ENCODE results near the gene MAGI1.
"Not testable (repeated sequence)": the region's sequence is repeated elsewhere in the genome, so short reads cannot be mapped to it uniquely, and the experiment has no call there.

MAGI1 gene

GRCh38 chr3:65650247-65650646, 388.5 kb downstream of the MAGI1 start:
- no peak for DNase-seq

GRCh38 chr3:65647369-65647768, 391.3 kb downstream of the MAGI1 start:
- no peak for DNase-seq

GRCh38 chr3:65642883-65643282, 395.8 kb downstream of the MAGI1 start:
- no peak for DNase-seq

GRCh38 chr3:65641777-65642176, 396.9 kb downstream of the MAGI1 start:
- DNase-seq = no peak

- no peak for DNase-seq
These were observed 397.7 kb downstream of the MAGI1 start for GRCh38 chr3:65641045-65641444.

GRCh38 chr3:65639444-65639843, 399.3 kb downstream of the MAGI1 start:
- DNase-seq = no peak

- no peak for DNase-seq
These were observed 400.4 kb downstream of the MAGI1 start for GRCh38 chr3:65638301-65638700.

DNA sequence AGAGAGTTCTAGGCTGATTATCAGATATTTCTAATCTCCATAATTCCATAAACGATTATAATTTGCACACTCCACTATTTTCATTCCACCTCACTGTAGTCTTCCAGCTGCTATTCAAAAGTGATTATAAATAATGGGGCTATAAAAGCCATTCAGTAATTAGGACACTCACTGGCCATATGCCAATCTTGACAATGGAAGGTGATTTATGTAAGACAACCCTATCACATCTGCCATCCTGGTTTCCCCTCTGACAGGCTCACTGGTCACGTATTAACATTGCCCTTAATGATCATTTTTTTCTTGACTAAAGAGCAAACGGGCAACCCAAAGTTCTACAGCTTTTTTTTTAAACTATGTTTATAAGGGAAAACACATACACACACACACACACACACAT, 402.4 kb downstream of the MAGI1 start:
- DNase-seq = no peak

DNA sequence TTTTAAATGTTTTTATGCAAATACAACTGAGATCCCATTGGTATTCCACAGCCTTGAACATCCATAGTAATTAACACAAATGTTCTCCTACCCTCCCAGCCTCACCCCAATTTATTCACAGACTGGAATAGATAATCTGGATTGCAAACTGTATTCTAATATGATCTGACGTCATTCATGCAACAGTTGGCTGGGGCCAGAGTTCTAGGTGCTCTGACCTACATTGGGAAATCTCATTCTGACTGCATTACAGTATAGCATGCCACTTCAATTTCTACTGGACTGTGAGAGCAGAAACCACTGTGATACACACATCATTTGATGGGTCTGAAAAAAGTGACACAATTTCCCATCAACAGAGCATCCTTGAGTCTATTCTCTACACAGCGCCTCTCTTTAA, 403.1 kb downstream of the MAGI1 start:
- no peak for DNase-seq

GRCh38 chr3:65633018-65633638, 405.6 kb downstream of the MAGI1 start:
- no peak for DNase-seq

- DNase-seq = no peak
These were observed 406.3 kb downstream of the MAGI1 start for GRCh38 chr3:65632414-65632813.

DNA sequence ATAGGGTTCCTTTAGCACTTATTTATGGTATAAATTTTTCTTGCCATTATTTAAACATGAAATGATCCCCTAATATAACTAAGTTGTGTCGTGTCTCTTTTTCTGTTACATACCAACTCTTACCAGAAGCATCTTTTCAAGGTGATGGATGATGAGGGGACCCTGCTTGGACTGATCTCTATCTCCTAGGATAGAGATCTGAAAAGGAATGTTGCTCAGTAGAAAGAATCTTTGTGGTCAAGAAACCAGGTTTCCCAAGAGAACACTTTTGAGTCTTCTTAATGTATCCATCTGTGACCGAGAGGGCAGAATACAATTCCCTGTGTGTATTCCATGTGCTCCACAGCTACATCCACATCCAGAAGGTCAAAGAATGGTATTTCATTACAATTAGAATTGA, 409.7 kb downstream of the MAGI1 start:
- DNase-seq = no peak

GRCh38 chr3:65627062-65627461, 411.7 kb downstream of the MAGI1 start:
- no peak for DNase-seq

GRCh38 chr3:65625305-65625704, 413.4 kb downstream of the MAGI1 start:
- no peak for DNase-seq

GRCh38 chr3:65623362-65623761, 415.4 kb downstream of the MAGI1 start:
- no peak for DNase-seq

- DNase-seq = no peak
These were observed 418.8 kb downstream of the MAGI1 start for GRCh38 chr3:65619888-65620287.

- DNase-seq = no peak
These were observed 419.3 kb downstream of the MAGI1 start for GRCh38 chr3:65619451-65619881.

DNA sequence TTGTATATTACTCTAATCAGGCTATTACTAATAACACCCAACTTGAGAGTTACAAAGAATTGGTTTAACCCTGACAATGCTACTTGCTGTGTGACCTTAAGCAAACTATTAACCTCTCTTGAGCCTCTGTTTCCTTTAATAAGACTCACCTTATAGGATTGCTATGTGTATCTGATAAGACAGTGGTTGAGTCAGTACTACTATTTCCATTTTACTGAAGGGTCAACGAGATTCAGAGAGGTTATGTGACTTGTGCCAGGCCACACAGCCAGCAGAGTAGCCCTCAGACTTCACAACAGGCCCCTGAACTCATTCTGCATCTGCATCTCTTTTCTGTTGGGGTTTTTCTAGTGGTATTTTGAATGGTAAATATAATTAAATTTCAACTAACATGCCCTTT, 420.1 kb downstream of the MAGI1 start:
- DNase-seq = no peak

DNA sequence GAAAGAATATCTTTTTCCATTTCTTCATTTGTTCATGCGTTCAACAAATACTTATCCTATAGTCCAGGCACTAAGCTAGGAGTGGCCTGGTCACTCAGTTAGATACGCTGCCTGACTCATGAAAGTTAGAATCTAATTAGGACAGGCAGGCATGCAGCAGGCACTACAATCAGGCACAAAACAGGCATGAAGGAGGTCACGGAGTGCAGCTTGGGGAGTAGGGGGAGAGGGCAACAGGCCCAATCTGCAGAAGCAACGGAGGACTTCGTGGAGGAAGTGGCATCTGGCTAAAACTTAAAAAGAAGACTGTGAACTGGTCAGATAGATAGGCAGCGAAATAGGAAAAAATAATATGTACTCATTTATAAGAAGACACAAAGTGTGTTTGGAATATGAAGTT, 420.9 kb downstream of the MAGI1 start:
- no peak for DNase-seq

DNA sequence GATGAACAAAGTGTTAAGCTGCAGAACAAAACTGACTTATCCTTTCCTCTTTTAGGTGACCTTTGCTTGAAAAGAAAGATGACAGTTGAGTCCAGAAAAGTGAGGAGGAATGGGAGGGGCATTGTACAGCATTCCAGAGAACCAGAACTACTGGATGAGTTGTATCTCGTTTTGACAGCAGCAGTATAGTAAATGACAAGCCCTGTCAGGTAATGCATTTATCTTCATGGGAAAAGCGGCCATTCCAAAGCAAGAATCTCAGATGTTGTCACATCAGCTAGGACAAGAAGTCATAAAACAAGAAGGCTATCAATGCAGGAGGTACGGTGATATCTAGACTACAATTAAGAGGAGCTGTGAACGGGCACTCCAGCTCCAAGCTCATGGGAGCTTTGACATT, 421.5 kb downstream of the MAGI1 start:
- no peak for DNase-seq

DNA sequence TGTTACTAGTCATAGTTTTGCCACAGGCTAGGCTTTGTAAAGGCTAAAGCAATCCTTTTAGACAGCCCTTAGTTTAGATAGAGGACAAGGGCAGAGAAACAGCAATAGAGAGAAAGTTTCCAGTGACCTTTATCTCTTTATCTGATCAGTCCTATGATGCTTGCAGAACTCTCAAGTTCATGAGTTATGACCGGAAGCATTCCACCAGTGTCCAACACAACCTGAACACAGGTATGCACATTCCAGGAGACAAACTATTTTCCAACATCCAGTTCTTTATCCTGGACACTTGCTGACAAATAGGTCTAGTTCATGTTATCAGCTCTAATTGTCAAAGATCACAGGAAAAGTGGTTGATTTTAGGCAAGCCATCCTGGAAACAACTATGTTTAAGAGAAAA, 422.2 kb downstream of the MAGI1 start:
- DNase-seq = no peak

DNA sequence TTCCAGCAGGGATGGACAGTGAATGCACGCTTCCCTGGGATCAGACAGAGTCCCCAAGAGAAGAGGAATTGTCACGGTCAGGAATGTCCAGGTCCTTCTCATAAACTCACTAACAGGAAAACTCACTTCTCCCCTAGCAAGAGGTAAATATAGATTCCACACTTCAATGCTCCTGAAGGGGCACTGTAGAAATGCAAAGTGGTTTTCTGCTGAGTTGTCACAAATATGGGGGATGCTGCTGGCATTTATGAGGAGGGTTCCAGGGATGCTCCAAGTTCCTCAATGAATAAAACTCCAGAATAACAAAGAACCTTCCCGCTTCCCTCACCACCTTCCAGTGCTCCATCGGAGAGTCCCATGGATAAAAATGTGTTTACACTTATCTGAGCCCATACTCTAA, 423.4 kb downstream of the MAGI1 start:
- no peak for DNase-seq

DNA sequence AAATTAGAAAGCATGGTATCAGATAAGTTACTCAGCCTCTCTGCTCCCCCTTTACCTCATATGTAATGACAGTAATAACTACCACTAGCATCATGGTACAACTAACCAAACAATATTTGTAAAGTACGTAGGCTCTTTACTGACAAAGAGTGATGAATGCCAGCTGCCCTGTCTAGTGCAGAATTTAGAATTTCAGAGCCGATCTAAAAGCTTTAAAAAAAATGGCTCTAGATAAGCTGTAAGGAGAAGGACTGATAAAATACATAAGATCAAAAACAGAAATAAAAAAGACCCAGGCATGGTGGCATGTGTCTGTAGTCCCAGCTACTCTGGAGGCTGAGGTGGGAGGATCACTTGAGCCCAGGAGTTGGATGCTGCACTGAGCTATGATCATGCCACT, 424.1 kb downstream of the MAGI1 start:
- DNase-seq = no peak

GRCh38 chr3:65607965-65608460, 430.7 kb downstream of the MAGI1 start:
- not testable (repeated sequence) for DNase-seq

- DNase-seq = no peak
These were observed 431.6 kb downstream of the MAGI1 start for GRCh38 chr3:65607101-65607500.
